ENCODE results near the gene PSMB10.

Gene PSMB10

DNA sequence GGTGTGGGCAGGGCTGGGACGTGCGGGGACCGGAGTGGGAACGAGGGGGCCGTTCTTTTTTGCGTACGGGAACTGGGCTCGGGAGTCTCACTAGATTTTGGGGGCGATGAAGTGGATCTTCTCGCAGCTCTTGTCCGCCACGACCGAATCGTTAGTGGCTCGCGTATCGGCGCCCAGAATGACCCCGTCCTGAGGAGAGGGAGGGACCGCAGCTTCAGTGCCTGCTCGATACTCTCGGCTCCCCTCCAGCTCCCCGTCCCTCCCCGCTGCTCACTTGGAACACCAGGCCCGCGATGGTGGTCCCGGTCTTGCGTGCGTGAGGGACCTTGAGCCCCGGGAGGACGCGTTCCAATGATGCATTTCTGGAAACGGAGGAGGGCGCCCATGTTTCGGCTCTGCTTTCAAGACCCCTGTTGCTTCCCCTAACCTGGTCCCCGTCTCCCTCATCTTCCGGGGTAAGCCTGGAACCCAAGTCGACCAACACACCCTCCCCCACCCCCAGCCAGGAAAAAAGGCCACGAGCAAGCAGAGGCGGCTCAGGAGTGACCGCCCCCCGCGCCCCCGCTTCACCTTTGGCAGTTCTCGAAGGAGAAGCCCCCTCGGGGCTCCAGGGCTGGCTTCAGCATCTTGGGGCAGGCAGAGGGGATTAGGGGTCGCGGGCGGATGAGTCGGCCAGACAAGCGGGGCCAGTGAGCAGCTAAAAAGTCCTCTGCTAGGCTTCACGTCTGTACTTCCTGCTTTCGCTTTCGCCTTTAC is at the start of gene PSMB10:
Gene PSMB10, minus strand, starts transcription at position 727 of the 756 bp plus-strand sequence. Its CDS starts 101 bp downstream, at position 626.
- peak; percentile 59 for DNase-seq (ENCODE audit: low read depth)
- TF ChIP-seq, protein P1, sequence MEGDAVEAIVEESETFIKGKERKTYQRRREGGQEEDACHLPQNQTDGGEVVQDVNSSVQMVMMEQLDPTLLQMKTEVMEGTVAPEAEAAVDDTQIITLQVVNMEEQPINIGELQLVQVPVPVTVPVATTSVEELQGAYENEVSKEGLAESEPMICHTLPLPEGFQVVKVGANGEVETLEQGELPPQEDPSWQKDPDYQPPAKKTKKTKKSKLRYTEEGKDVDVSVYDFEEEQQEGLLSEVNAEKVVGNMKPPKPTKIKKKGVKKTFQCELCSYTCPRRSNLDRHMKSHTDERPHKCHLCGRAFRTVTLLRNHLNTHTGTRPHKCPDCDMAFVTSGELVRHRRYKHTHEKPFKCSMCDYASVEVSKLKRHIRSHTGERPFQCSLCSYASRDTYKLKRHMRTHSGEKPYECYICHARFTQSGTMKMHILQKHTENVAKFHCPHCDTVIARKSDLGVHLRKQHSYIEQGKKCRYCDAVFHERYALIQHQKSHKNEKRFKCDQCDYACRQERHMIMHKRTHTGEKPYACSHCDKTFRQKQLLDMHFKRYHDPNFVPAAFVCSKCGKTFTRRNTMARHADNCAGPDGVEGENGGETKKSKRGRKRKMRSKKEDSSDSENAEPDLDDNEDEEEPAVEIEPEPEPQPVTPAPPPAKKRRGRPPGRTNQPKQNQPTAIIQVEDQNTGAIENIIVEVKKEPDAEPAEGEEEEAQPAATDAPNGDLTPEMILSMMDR (IDR thresholded peaks at IDR 0.05; ENCODE audit: insufficient read depth, low read depth, low read length, missing control alignments): no peak
- H3K4me3 ChIP-seq (ENCODE audit: low read length): peak within 1 kb of the TSS; percentile 96

DNA sequence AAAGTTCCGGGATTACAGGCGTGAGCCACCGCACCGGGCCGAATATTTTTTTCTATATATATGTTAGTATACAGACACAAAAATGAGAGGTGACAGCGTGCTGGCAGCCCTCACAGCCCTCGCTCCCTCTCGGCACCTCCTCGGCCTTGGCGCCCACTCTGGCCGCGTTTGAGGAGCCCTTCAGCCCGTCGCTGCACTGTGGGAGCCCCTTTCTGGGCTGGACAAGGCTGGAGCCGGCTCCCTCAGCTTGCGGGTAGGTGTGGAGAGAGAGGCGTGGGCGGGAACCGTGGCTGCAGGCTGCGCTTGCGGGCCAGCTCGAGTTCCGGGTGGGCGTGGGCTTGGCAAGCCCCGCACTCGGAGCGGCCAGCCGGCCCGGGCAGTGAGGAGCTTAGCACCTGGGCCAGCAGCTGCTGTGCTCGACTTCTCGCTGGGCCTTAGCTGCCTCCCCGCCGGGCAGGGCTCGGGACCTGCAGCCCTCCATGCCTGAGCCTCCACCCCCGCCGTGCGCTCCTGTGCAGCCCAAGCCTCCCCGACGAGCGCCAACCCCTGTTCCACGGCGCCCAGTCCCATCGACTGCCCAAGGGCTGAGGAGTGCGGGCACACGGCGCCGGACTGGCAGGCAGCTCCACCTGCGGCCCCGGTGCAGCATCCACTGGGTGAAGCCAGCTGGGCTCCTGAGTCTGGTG is 45.5 kb upstream of the PSMB10 start:
- no peak overlapping the region for H3K4me3 ChIP-seq (ENCODE audit: low read length)
- TF ChIP-seq, protein P1 (IDR thresholded peaks at IDR 0.05; ENCODE audit: insufficient read depth, low read depth, low read length, missing control alignments): no peak
- no peak for DNase-seq (ENCODE audit: low read depth)

DNA sequence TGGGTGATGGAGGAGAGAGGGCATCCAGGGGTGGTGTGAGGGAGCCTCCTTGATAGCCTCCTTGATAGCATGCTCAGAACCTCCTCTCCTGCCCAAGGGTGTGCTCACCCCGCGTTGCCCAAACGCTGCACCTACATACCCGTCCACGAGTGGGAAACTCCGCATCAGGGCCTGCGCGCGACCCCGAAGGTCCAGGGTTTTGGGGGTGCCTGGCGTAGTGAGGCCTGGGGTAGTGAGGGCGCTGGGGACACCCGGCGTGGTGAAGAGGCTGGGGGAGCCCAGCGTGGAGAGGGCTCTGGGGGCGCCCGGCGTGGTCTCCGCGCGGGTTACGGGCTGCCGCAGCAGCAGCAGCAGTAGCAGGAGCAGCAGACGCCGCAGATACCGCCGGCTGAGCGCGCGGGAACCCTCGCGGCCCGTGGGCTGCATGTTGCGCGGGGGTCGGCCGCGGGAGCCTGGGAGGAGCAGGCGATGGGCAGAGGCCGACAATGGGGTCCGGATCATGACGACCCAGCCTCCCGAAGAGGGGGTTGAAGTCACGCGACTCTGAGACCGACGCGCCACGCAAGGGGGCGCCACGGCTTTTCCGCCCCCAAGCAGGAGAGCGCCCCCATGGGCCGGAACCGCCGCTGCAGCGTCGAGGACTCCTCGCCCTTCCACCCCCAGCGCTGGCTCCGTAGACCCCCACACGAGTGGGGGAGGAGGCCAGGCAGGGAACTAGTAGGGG is 43.5 kb upstream of the PSMB10 start, which contains the start of gene DPEP3:
Gene DPEP3, minus strand, starts transcription at position 545 of the 724 bp plus-strand sequence. Its CDS starts 119 bp downstream, at position 426.
- H3K4me3 ChIP-seq (ENCODE audit: low read length): no peak within 1 kb of the TSS
- DNase-seq (ENCODE audit: low read depth): no peak
- TF ChIP-seq, protein P1 (IDR thresholded peaks at IDR 0.05; ENCODE audit: insufficient read depth, low read depth, low read length, missing control alignments): no peak

DNA sequence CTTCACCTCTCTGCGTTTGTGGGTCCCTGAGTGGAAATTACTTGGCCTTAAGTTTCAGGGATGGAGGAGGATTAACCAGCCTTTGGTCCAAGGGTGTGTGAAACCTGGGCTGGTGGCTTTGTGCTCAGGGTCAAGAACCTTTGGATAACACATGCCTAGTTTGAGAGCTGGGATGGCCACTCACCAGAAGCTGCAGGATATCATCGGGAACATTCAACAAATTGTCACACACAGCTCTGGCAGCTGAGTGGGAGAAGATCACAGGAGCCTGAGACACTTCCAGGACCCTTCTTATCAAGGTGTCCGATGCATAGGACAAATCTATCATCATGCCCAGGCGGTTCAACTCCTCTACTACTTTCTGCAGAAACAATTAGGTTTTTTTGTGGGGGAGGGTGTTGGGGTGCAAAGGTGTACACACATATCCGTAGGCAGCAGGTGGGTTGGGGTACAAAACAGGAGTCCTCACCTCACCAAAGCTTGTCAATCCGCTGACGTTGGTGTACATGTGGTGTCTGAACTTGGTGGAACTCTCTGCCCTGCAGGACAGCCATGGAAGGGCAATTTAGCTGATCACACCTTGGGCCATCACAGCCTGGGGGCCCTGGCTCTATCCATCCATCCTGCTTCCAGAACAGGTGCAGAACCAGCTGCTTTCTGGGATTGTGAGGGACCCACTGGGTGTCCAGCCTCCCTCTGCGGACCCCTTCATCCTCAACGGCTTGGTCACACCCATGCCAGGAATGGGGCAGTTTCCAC is 41.0 kb upstream of the PSMB10 start:
- no peak for DNase-seq (ENCODE audit: low read depth)
- TF ChIP-seq, protein P1 (IDR thresholded peaks at IDR 0.05; ENCODE audit: insufficient read depth, low read depth, low read length, missing control alignments): no peak
- no peak overlapping the region for H3K4me3 ChIP-seq (ENCODE audit: low read length)

DNA sequence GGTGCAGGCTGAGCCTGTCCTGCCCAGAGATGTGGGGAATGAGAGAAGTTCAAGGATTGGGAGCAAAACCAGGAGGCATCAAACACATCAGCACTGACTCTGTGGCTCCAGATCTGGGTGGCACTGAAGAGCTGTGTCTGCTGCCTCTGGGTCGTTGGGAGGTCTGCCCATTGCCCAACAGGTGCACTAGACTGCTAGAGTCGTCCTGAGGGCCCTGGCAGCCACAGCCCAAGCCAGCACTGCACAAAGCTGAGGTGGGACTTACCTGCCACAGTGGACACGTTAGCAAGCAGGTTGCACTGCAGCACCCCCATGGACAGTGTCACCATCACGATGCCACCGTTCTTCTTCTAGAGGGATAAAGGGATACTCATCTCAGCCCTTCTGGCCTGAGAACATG is 40.4 kb upstream of the PSMB10 start:
- TF ChIP-seq, protein P1 (IDR thresholded peaks at IDR 0.05; ENCODE audit: insufficient read depth, low read depth, low read length, missing control alignments): no peak
- no peak overlapping the region for H3K4me3 ChIP-seq (ENCODE audit: low read length)
- no peak for DNase-seq (ENCODE audit: low read depth)

DNA sequence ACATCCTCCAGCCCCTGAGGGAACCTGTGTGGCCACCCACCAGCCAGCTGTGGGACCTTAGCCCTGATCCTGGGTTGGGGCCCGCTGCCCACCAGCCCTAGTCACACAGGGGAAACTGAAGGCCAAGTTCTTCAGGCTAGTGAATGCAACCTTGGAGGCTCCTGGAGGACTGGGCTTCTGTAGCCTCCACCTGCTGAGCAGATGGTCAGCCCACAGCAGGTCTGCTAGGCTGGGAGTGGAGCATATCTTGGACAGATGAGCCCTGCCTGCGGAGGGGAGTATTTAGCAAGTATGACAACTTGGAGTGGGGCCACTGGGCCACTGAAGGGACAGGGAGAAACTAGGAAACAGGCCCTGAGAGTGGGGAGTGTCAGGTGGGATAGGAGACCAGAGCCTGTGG is 39.6 kb upstream of the PSMB10 start:
- no peak overlapping the region for H3K4me3 ChIP-seq (ENCODE audit: low read length)
- TF ChIP-seq, protein P1 (IDR thresholded peaks at IDR 0.05; ENCODE audit: insufficient read depth, low read depth, low read length, missing control alignments): no peak
- no peak for DNase-seq (ENCODE audit: low read depth)

All from epithelial cell of esophagus (primary cell).